H9 (cell line): ENCODE data around the gene WRAP73. TPM values are rescaled to one million over a fixed set of nuclear protein-coding genes. Genes with fewer than 3 reads are reported as not detected.

Experiments
- DNase-seq: peaks from one replicate; pipeline ENCODE4 v3.0.0-alpha.2; 2017
- H2AFZ ChIP-seq: one replicate; pipeline ENCODE4 v1.6.1; 2013; ENCODE audit warnings: mild to moderate bottlenecking, low read length, control low read depth, moderate library complexity
- H2AK5ac ChIP-seq: 2 replicates; pipeline ENCODE4 v1.6.1; 2013; ENCODE audit warnings: low read length, control low read depth, mixed read lengths; ENCODE audit not compliant: insufficient read length
- H2BK120ac ChIP-seq: one replicate; pipeline ENCODE4 v1.6.1; 2013; ENCODE audit warnings: low read depth, mild to moderate bottlenecking, low read length, control low read depth, inconsistent platforms; ENCODE audit not compliant: poor library complexity, severe bottlenecking
- H2BK12ac ChIP-seq: 2 replicates; pipeline ENCODE4 v1.6.1; 2013; ENCODE audit warnings: low read length, control low read depth, mixed read lengths, low read depth; ENCODE audit not compliant: insufficient read length
- H2BK15ac ChIP-seq: 2 replicates; pipeline ENCODE4 v1.6.1; 2013; ENCODE audit warnings: low read depth, low read length, control low read depth
- H2BK20ac ChIP-seq: one replicate; pipeline ENCODE4 v1.6.1; 2013; ENCODE audit warnings: low read depth, mild to moderate bottlenecking, low read length, control low read depth, inconsistent platforms; ENCODE audit not compliant: poor library complexity, severe bottlenecking
- H2BK5ac ChIP-seq: 2 replicates; pipeline ENCODE4 v1.6.1; 2013; ENCODE audit warnings: low read length, control low read depth, mixed read lengths; ENCODE audit not compliant: insufficient read length
- H3K14ac ChIP-seq: 2 replicates; pipeline ENCODE4 v1.6.1; 2013; ENCODE audit warnings: low read length, control low read depth; ENCODE audit not compliant: insufficient read depth
- H3K18ac ChIP-seq: 2 replicates; pipeline ENCODE4 v1.6.1; 2013; ENCODE audit warnings: low read depth, mild to moderate bottlenecking, mixed read lengths, low read length, control low read depth; ENCODE audit not compliant: insufficient read length
- H3K23ac ChIP-seq: 2 replicates; pipeline ENCODE4 v1.6.1; 2013; ENCODE audit warnings: low read length, control low read depth, mixed read lengths, low read depth; ENCODE audit not compliant: insufficient read length
- H3K23me2 ChIP-seq: 2 replicates; pipeline ENCODE4 v1.6.1; 2013; ENCODE audit warnings: low read depth, mild to moderate bottlenecking, mixed read lengths, low read length, control low read depth; ENCODE audit not compliant: insufficient read length, poor library complexity, severe bottlenecking
- H3K27ac ChIP-seq: 2 replicates; pipeline ENCODE4 v1.5.1; 2013; ENCODE audit warnings: low read length, control low read depth, mixed read lengths, low read depth; ENCODE audit not compliant: insufficient read length
- H3K27me3 ChIP-seq: 2 replicates; pipeline ENCODE4 v1.6.1; 2013; ENCODE audit warnings: low read length, control low read depth, inconsistent platforms; ENCODE audit not compliant: insufficient read depth
- H3K4ac ChIP-seq: 2 replicates; pipeline ENCODE4 v1.6.1; 2013; ENCODE audit warnings: low read depth, mild to moderate bottlenecking, control low read depth, inconsistent platforms, low read length, moderate library complexity
- H3K4me1 ChIP-seq: 2 replicates; pipeline ENCODE4 v1.6.1; 2013; ENCODE audit warnings: low read length, control low read depth, inconsistent platforms; ENCODE audit not compliant: insufficient read depth
- H3K4me2 ChIP-seq: 2 replicates; pipeline ENCODE4 v1.6.1; 2013; ENCODE audit warnings: low read length, control low read depth, mixed read lengths; ENCODE audit not compliant: insufficient read length, insufficient read depth
- H3K56ac ChIP-seq: 2 replicates; pipeline ENCODE4 v1.6.1; 2013; ENCODE audit warnings: low read depth, mild to moderate bottlenecking, mixed read lengths, low read length, control low read depth; ENCODE audit not compliant: insufficient read length
- H3K79me1 ChIP-seq: 2 replicates; pipeline ENCODE4 v1.6.1; 2013; ENCODE audit warnings: low read depth, mild to moderate bottlenecking, moderate library complexity, low read length, control low read depth, inconsistent platforms; ENCODE audit not compliant: insufficient read depth, poor library complexity, severe bottlenecking
- H3K79me2 ChIP-seq: 2 replicates; pipeline ENCODE4 v1.6.1; 2013; ENCODE audit warnings: low read length, control low read depth, inconsistent platforms; ENCODE audit not compliant: insufficient read depth
- H3K9ac ChIP-seq: 2 replicates; pipeline ENCODE4 v1.6.1; 2013; ENCODE audit warnings: low read length, control low read depth, mixed read lengths; ENCODE audit not compliant: insufficient read length; ENCODE audit errors: extremely low read depth
- H3K9me3 ChIP-seq: one replicate; pipeline ENCODE4 v1.6.1; 2013; ENCODE audit warnings: low read depth, low read length, inconsistent platforms; ENCODE audit not compliant: control insufficient read depth
- H3T11ph ChIP-seq: one replicate; pipeline ENCODE4 v1.6.1; 2013; ENCODE audit warnings: mild to moderate bottlenecking, low read length, control low read depth, inconsistent platforms
- H4K20me1 ChIP-seq: one replicate; pipeline ENCODE4 v1.6.1; 2013; ENCODE audit not compliant: control insufficient read depth, insufficient read length, insufficient read depth
- H4K5ac ChIP-seq: 2 replicates; pipeline ENCODE4 v1.6.1; 2013; ENCODE audit warnings: low read depth, mild to moderate bottlenecking, mixed read lengths, low read length, control low read depth; ENCODE audit not compliant: insufficient read length
- H4K8ac ChIP-seq: replicated peaks from 2 replicates; pipeline ENCODE4 v1.6.1; 2013; ENCODE audit warnings: low read length, control low read depth, mixed read lengths, low read depth; ENCODE audit not compliant: insufficient read length
- H4K91ac ChIP-seq: 2 replicates; pipeline ENCODE4 v1.6.1; 2013; ENCODE audit warnings: low read depth, mild to moderate bottlenecking, moderate library complexity, mixed read lengths, low read length, control low read depth; ENCODE audit not compliant: insufficient read length
- H3K27ac Mint-ChIP-seq, 3 experiments: 2 replicates in 2 of 3; 3 replicates in 1 of 3; pipeline ENCODE4 v1.8.0; 2020 to 2021; ENCODE audit warnings: mixed read lengths in 3 of 3, mild to moderate bottlenecking in 1 of 3, moderate library complexity in 1 of 3
- H3K27me3 Mint-ChIP-seq: 2 replicates; pipeline ENCODE4 v1.8.0; 2021; ENCODE audit warnings: low read depth, mild to moderate bottlenecking, moderate library complexity, mixed read lengths
- H3K36me3 Mint-ChIP-seq, 3 experiments: 2 replicates in 2 of 3; 3 replicates in 1 of 3; pipeline ENCODE4 v1.8.0; 2020 to 2021; ENCODE audit warnings: low read depth in 3 of 3, mixed read lengths in 3 of 3; ENCODE audit not compliant: insufficient read depth in 1 of 3
- H3K4me1 Mint-ChIP-seq, 2 experiments: 2 replicates each; pipeline ENCODE4 v1.8.0; 2020; ENCODE audit warnings: mixed read lengths in 2 of 2
- H3K4me3 Mint-ChIP-seq, 2 experiments: 2 replicates in 1 of 2; 3 replicates in 1 of 2; pipeline ENCODE4 v1.8.0; 2020 to 2021; ENCODE audit warnings: mild to moderate bottlenecking in 2 of 2, mixed read lengths in 2 of 2, moderate library complexity in 1 of 2
- H3K9me3 Mint-ChIP-seq, 2 experiments: 2 replicates in 1 of 2; 3 replicates in 1 of 2; pipeline ENCODE4 v1.8.0; 2020; ENCODE audit warnings: mild to moderate bottlenecking in 2 of 2, mixed read lengths in 2 of 2, moderate library complexity in 1 of 2
- CTCF ChIP-seq: fragments of 200-600 bp; sonication (generic); conservative IDR thresholded peaks from 3 replicates; pipeline ENCODE4 v1.8.0; 2021; ENCODE audit warnings: antibody characterized with exemption, mild to moderate bottlenecking
- WGBS: extraction: QIAGEN DNeasy Blood & Tissue Kit; methylation state at CpG from one replicate; pipeline ENCODE4 v1.1.7; 2013; ENCODE audit warnings: missing lambda C conversion rate, low lambda C conversion rate, mixed read lengths; ENCODE audit not compliant: insufficient read length; ENCODE audit errors: extremely low coverage; 5-methylcytosine and 5-hydroxymethylcytosine counted together
- total RNA-seq: library from RNA; stranded (reverse); gene quantifications from 2 replicates; pipeline ENCODE4 v1.2.1, GENCODE V29; 2021

WRAP73 gene
- total RNA-seq, 1 experiment from 2014 or later, result 28.4 TPM

- peaks cover 34% of the 10 kb centered on the region for H3K27me3 Mint-ChIP-seq
- Histone ChIP-seq H2BK120ac (no peak overlapping the region), H3K27ac (no peak overlapping the region), H2BK5ac (no peak overlapping the region), H3K9ac (no peak overlapping the region), H2BK20ac (no peak overlapping the region), H3K79me2 (no peaks in the 10 kb centered on the region), H3K56ac (no peak overlapping the region), H3K27me3 (no peaks in the 10 kb centered on the region; the same call in 1 of the 2 replicates), H3K4me1 (no peaks in the 10 kb centered on the region; the same call in 1 of the 2 replicates), H3K79me1 (no peaks in the 10 kb centered on the region), H3K4ac (no peak overlapping the region), H4K91ac (no peak overlapping the region), H2AK5ac (no peak overlapping the region), H4K8ac (no peak overlapping the region), H3K23me2 (no peaks in the 10 kb centered on the region), H3K9me3 (no peaks in the 10 kb centered on the region), H2BK15ac (no peak overlapping the region), H3K23ac (no peak overlapping the region), H3K18ac (no peak overlapping the region), H3K14ac (no peak overlapping the region), H4K5ac (no peak overlapping the region), H2BK12ac (no peak overlapping the region), H2AFZ (no peak overlapping the region), H3T11ph (no peak overlapping the region), H4K20me1 (no peaks in the 10 kb centered on the region), H3K4me2 (no peak overlapping the region)
- H3K4me3 Mint-ChIP-seq, result no peak overlapping the region
- no CpG with 5 or more reads among the region's 9 CpGs for WGBS
- H3K27ac Mint-ChIP-seq, result no peak overlapping the region
- no peaks in the 10 kb centered on the region for H3K36me3 Mint-ChIP-seq
- no peaks in the 10 kb centered on the region; a peak in 1 of 5 replicates for H3K9me3 Mint-ChIP-seq
- no peak for DNase-seq
- peaks cover 33 to 38% of the 10 kb centered on the region in 2 experiments for H3K4me1 Mint-ChIP-seq
- TF ChIP-seq CTCF, result no peak
Measured at GRCh38 chr1:3616861-3617260, 33.0 kb downstream of the WRAP73 start.
